ENCODE results near the gene HOGA1.
"Not testable (repeated sequence)": the region's sequence is repeated elsewhere in the genome, so short reads cannot be mapped to it uniquely, and the experiment has no call there.

The HOGA1 gene

GRCh38 chr10:97551271-97551670 lies 32.9 kb upstream of the HOGA1 start:
- DNase-seq: no peak

- no peak for DNase-seq
Observed at GRCh38 chr10:97553575-97554031, 30.6 kb upstream of the HOGA1 start.

GRCh38 chr10:97554336-97554735 lies 29.9 kb upstream of the HOGA1 start:
- DNase-seq: not testable (repeated sequence)

GRCh38 chr10:97555541-97555940 lies 28.6 kb upstream of the HOGA1 start:
- not testable (repeated sequence) for DNase-seq

GRCh38 chr10:97560731-97561381 lies 23.3 kb upstream of the HOGA1 start:
- not testable (repeated sequence) for DNase-seq

GRCh38 chr10:97561386-97562077 lies 22.7 kb upstream of the HOGA1 start:
- not testable (repeated sequence) for DNase-seq

GRCh38 chr10:97562329-97562728 lies 21.9 kb upstream of the HOGA1 start:
- DNase-seq: not testable (repeated sequence)

- no peak for DNase-seq
Observed at GRCh38 chr10:97563337-97563736, 20.9 kb upstream of the HOGA1 start.

GRCh38 chr10:97564776-97565175 lies 19.4 kb upstream of the HOGA1 start:
- no peak for DNase-seq

- DNase-seq: no peak
Observed at GRCh38 chr10:97566336-97566996, 17.7 kb upstream of the HOGA1 start.

- no peak for DNase-seq
Observed at GRCh38 chr10:97567891-97568290, 16.3 kb upstream of the HOGA1 start.

- no peak for DNase-seq
Observed at GRCh38 chr10:97570146-97570788, 13.9 kb upstream of the HOGA1 start.

GRCh38 chr10:97570789-97571471 lies 13.3 kb upstream of the HOGA1 start:
- DNase-seq: no peak

- no peak for DNase-seq
Observed at GRCh38 chr10:97571622-97572021, 12.6 kb upstream of the HOGA1 start.

GRCh38 chr10:97572214-97572989 lies 11.8 kb upstream of the HOGA1 start, which contains the start of gene ANKRD2:
TSS of gene ANKRD2 (plus strand) at chr10:97572779. CDS start at chr10:97572789, 10 bp downstream.
- peak; percentile 58 for DNase-seq

- DNase-seq: no peak
Observed at GRCh38 chr10:97573021-97573420, 11.2 kb upstream of the HOGA1 start.

GRCh38 chr10:97573672-97574071 lies 10.5 kb upstream of the HOGA1 start:
- DNase-seq: no peak

- peak; percentile 27 for DNase-seq
Observed at GRCh38 chr10:97574374-97575126, 9.6 kb upstream of the HOGA1 start.

- DNase-seq: peak; percentile 25
Observed at GRCh38 chr10:97575127-97575668, 9.0 kb upstream of the HOGA1 start.

GRCh38 chr10:97576487-97576886 lies 7.7 kb upstream of the HOGA1 start:
- not testable (repeated sequence) for DNase-seq

Measured in right kidney (tissue), 1 donor.